Upper lobe of left lung (tissue), 4 donors: Measurements from ENCODE around the gene CMSS1.

ENCODE experiments used
- POLR2A ChIP-seq, 4 donors: fragments of 450-650 bp; IDR thresholded peaks; one replicate each; pipeline ENCODE4 v1.5.1; 2016 to 2017; ENCODE audit warnings: antibody characterized with exemption in 4 of 4, mild to moderate bottlenecking in 2 of 4
- POLR2AphosphoS5 ChIP-seq, 2 donors: sonication (generic); formaldehyde crosslinking; IDR thresholded peaks; one replicate each; pipeline ENCODE4 v1.5.1; 2017; ENCODE audit warnings: antibody characterized with exemption in 2 of 2
- TF ChIP-seq, protein P1 (sequence below), 6 experiments: fragments of 450-650 bp in 4 of 6; fragments of 200-600 bp in 2 of 6; sonication (generic) in 2 of 6; IDR thresholded peaks; one replicate each; pipeline ENCODE4 v1.5.1; 2016 to 2019; ENCODE audit warnings: antibody characterized with exemption in 6 of 6

DNA sequence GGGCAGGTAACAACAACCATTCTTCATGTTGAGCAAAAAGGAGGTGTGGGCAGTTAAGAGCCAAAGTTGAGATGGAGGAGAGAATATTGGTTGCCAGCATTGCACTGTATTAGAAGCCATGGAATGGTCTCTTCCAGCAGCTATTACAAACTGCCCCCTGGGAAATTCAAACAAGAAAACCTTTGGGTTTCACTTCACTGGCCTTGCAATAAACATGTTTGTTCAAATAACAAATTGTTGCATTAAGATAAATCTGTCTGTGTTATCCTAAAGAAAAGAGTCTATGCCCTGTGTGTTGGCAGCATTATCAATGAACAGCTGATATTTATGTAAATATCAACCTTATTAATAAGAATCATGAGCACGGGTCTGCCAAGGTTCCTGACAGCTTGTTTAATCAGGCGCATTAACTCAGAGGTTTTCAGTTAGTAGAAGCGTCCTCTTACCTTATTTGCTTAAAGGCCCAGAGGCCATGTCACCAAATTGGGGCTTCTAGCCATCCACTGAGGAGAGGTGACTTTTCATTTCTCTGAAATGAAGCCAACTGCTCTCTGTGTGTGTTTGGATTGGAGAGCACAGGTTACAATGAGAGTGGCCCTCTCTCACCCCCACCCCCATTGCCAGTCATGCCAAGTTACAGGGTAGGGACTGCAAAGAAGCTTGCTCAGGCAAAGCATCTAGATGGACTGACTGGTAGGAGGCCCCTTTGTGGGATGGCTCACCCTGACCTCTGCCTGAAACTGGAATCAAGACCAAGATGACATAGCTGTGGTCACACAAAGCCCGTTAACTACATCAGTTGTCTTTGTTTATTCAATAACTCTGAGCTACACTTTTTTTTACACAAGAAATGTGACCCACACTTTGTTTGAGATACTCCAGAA, 286.1 kb downstream of the CMSS1 start:
- TF ChIP-seq POLR2AphosphoS5 (IDR thresholded peaks at IDR 0.05) (no peak), POLR2A (IDR thresholded peaks at IDR 0.05) (no peak)
- TF ChIP-seq, protein P1, sequence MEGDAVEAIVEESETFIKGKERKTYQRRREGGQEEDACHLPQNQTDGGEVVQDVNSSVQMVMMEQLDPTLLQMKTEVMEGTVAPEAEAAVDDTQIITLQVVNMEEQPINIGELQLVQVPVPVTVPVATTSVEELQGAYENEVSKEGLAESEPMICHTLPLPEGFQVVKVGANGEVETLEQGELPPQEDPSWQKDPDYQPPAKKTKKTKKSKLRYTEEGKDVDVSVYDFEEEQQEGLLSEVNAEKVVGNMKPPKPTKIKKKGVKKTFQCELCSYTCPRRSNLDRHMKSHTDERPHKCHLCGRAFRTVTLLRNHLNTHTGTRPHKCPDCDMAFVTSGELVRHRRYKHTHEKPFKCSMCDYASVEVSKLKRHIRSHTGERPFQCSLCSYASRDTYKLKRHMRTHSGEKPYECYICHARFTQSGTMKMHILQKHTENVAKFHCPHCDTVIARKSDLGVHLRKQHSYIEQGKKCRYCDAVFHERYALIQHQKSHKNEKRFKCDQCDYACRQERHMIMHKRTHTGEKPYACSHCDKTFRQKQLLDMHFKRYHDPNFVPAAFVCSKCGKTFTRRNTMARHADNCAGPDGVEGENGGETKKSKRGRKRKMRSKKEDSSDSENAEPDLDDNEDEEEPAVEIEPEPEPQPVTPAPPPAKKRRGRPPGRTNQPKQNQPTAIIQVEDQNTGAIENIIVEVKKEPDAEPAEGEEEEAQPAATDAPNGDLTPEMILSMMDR (IDR thresholded peaks at IDR 0.05): no peak
